ENCODE measurements around the gene ANO4.
A peak's percentile ranks its signal among the peaks of the same experiment; 100 is the strongest.

The ANO4 gene

GRCh38 chr12:100875771-100876170 is 81.2 kb downstream of the ANO4 start:
- TF ChIP-seq EZH2phosphoT487 (IDR thresholded peaks at IDR 0.05; ENCODE audit: borderline replicate concordance), result no peak
- TF ChIP-seq CTCF (conservative IDR thresholded peaks at IDR 0.05; ENCODE audit: low read length), result no peak
- Histone ChIP-seq H3K36me3 (ENCODE audit: insufficient read depth, low read length) (no peaks in the 10 kb centered on the region), H3K4me1 (ENCODE audit: insufficient read depth, low read length, poor library complexity, severe bottlenecking) (no peaks in the 10 kb centered on the region), H3K4me3 (ENCODE audit: low read length, poor library complexity, severe bottlenecking) (no peak overlapping the region), H3F3A (ENCODE audit: low read depth) (no peaks in the 10 kb centered on the region), H2AFZ (ENCODE audit: low read length) (no peak overlapping the region), H4K20me1 (ENCODE audit: insufficient read depth, low read length, poor library complexity, severe bottlenecking) (no peaks in the 10 kb centered on the region), H3K9ac (ENCODE audit: low read depth, low read length, poor library complexity, severe bottlenecking) (no peak overlapping the region), H3K27me3 (ENCODE audit: insufficient read depth, low read length, poor library complexity, severe bottlenecking) (no peaks in the 10 kb centered on the region), H3K9me3 (ENCODE audit: insufficient read depth, low read depth, low read length) (no peaks in the 10 kb centered on the region), H3K4me2 (ENCODE audit: low read depth, low read length, poor library complexity, severe bottlenecking) (no peak overlapping the region), H3K79me2 (ENCODE audit: insufficient read depth, low read length) (no peaks in the 10 kb centered on the region), H3K9me2 (replicated peaks; ENCODE audit: low read depth, low read length) (no peaks in the 10 kb centered on the region)

- H3K4me2 ChIP-seq (ENCODE audit: low read depth, low read length, poor library complexity, severe bottlenecking), result no peak overlapping the region
- no peaks in the 10 kb centered on the region for H3K9me3 ChIP-seq (ENCODE audit: insufficient read depth, low read depth, low read length)
- no peaks in the 10 kb centered on the region for H3K9me2 ChIP-seq (replicated peaks; ENCODE audit: low read depth, low read length)
- no peaks in the 10 kb centered on the region for H3F3A ChIP-seq (ENCODE audit: low read depth)
- no peaks in the 10 kb centered on the region for H3K79me2 ChIP-seq (ENCODE audit: insufficient read depth, low read length)
- no peak overlapping the region for H3K4me3 ChIP-seq (ENCODE audit: low read length, poor library complexity, severe bottlenecking)
- no peaks in the 10 kb centered on the region for H3K27me3 ChIP-seq (ENCODE audit: insufficient read depth, low read length, poor library complexity, severe bottlenecking)
- H3K4me1 ChIP-seq (ENCODE audit: insufficient read depth, low read length, poor library complexity, severe bottlenecking), result no peaks in the 10 kb centered on the region
- no peak overlapping the region for H3K9ac ChIP-seq (ENCODE audit: low read depth, low read length, poor library complexity, severe bottlenecking)
- H3K36me3 ChIP-seq (ENCODE audit: insufficient read depth, low read length), result no peaks in the 10 kb centered on the region
- TF ChIP-seq CTCF (conservative IDR thresholded peaks at IDR 0.05; ENCODE audit: low read length) (peak; percentile 29; the same call in 1 of the 2 replicates), EZH2phosphoT487 (IDR thresholded peaks at IDR 0.05; ENCODE audit: borderline replicate concordance) (no peak)
- no peaks in the 10 kb centered on the region for H4K20me1 ChIP-seq (ENCODE audit: insufficient read depth, low read length, poor library complexity, severe bottlenecking)
- no peak overlapping the region for H2AFZ ChIP-seq (ENCODE audit: low read length)
Measured at GRCh38 chr12:100877776-100878175, 83.2 kb downstream of the ANO4 start.

GRCh38 chr12:100895192-100895591 is 100.6 kb downstream of the ANO4 start:
- H3K4me1 ChIP-seq (ENCODE audit: insufficient read depth, low read length, poor library complexity, severe bottlenecking), result no peaks in the 10 kb centered on the region
- H3F3A ChIP-seq (ENCODE audit: low read depth), result no peaks in the 10 kb centered on the region
- no peak overlapping the region for H3K4me2 ChIP-seq (ENCODE audit: low read depth, low read length, poor library complexity, severe bottlenecking)
- H3K9ac ChIP-seq (ENCODE audit: low read depth, low read length, poor library complexity, severe bottlenecking), result no peak overlapping the region
- no peak overlapping the region for H2AFZ ChIP-seq (ENCODE audit: low read length)
- H3K9me3 ChIP-seq (ENCODE audit: insufficient read depth, low read depth, low read length), result no peaks in the 10 kb centered on the region
- H3K9me2 ChIP-seq (replicated peaks; ENCODE audit: low read depth, low read length), result no peaks in the 10 kb centered on the region
- H3K79me2 ChIP-seq (ENCODE audit: insufficient read depth, low read length), result no peaks in the 10 kb centered on the region
- H3K27me3 ChIP-seq (ENCODE audit: insufficient read depth, low read length, poor library complexity, severe bottlenecking), result no peaks in the 10 kb centered on the region
- TF ChIP-seq CTCF (conservative IDR thresholded peaks at IDR 0.05; ENCODE audit: low read length), result no peak
- H3K36me3 ChIP-seq (ENCODE audit: insufficient read depth, low read length), result no peaks in the 10 kb centered on the region
- no peaks in the 10 kb centered on the region for H4K20me1 ChIP-seq (ENCODE audit: insufficient read depth, low read length, poor library complexity, severe bottlenecking)
- H3K4me3 ChIP-seq (ENCODE audit: low read length, poor library complexity, severe bottlenecking), result no peak overlapping the region
